Mesendoderm (in vitro differentiated cells): Measurements from ENCODE around the gene SCN2B.

ENCODE experiments used
- DNase-seq: peaks from one replicate; pipeline ENCODE4 v3.0.0; 2013
- H2AK5ac ChIP-seq: 2 replicates; pipeline ENCODE4 v1.6.1; 2013; ENCODE audit warnings: low read length, inconsistent platforms
- H2BK120ac ChIP-seq: 2 replicates; pipeline ENCODE4 v1.6.1; 2013; ENCODE audit warnings: low read depth, mild to moderate bottlenecking, low read length, moderate library complexity, mixed read lengths
- H2BK15ac ChIP-seq: replicated peaks from 2 replicates; pipeline ENCODE4 v1.6.1; 2013; ENCODE audit warnings: low read depth, mild to moderate bottlenecking, moderate library complexity
- H2BK5ac ChIP-seq: 2 replicates; pipeline ENCODE4 v1.6.1; 2013; ENCODE audit warnings: low read length, inconsistent platforms
- H3K18ac ChIP-seq: 2 replicates; pipeline ENCODE4 v1.6.1; 2013; ENCODE audit warnings: mild to moderate bottlenecking, low read length, mixed read lengths
- H3K23ac ChIP-seq: one replicate; pipeline ENCODE4 v1.6.1; 2013; ENCODE audit warnings: low read length
- H3K27ac ChIP-seq: 2 replicates; pipeline ENCODE4 v1.5.1; 2013; ENCODE audit warnings: low read depth, mild to moderate bottlenecking, inconsistent platforms, low read length, moderate library complexity
- H3K27me3 ChIP-seq: 2 replicates; pipeline ENCODE4 v1.6.1; 2013; ENCODE audit warnings: low read length, control low read depth, mild to moderate bottlenecking, inconsistent platforms; ENCODE audit not compliant: insufficient read depth, poor library complexity
- H3K36me3 ChIP-seq: 2 replicates; pipeline ENCODE4 v1.6.1; 2013; ENCODE audit warnings: low read length, inconsistent platforms; ENCODE audit not compliant: control insufficient read depth, insufficient read depth
- H3K4ac ChIP-seq: one replicate; pipeline ENCODE4 v1.6.1; 2013; ENCODE audit warnings: low read depth, mild to moderate bottlenecking, low read length, moderate library complexity
- H3K4me1 ChIP-seq: 2 replicates; pipeline ENCODE4 v1.6.1; 2013; ENCODE audit warnings: low read depth, low read length, inconsistent platforms; ENCODE audit not compliant: control insufficient read depth
- H3K4me2 ChIP-seq: 2 replicates; pipeline ENCODE4 v1.6.1; 2013; ENCODE audit warnings: low read length
- H3K4me3 ChIP-seq: 2 replicates; pipeline ENCODE4 v1.5.1; 2013; ENCODE audit warnings: mild to moderate bottlenecking, low read length
- H3K56ac ChIP-seq: one replicate; pipeline ENCODE4 v1.6.1; 2013; ENCODE audit warnings: low read length
- H3K79me1 ChIP-seq: 2 replicates; pipeline ENCODE4 v1.6.1; 2013; ENCODE audit warnings: low read length, inconsistent platforms
- H3K79me2 ChIP-seq: 2 replicates; pipeline ENCODE4 v1.6.1; 2013; ENCODE audit warnings: mild to moderate bottlenecking, low read length; ENCODE audit not compliant: control insufficient read depth, insufficient read depth
- H3K9ac ChIP-seq: 2 replicates; pipeline ENCODE4 v1.6.1; 2013; ENCODE audit warnings: low read length, inconsistent platforms
- H4K5ac ChIP-seq: one replicate; pipeline ENCODE4 v1.6.1; 2013; ENCODE audit warnings: low read length
- H4K8ac ChIP-seq: one replicate; pipeline ENCODE4 v1.6.1; 2013; ENCODE audit warnings: low read depth, mild to moderate bottlenecking, control low read depth, low read length, moderate library complexity
- WGBS: extraction: QIAGEN DNeasy Blood & Tissue Kit; methylation state at CpG from one replicate; pipeline ENCODE4 v1.1.7; 2013; ENCODE audit warnings: low lambda C conversion rate, missing lambda C conversion rate; ENCODE audit not compliant: insufficient coverage; ENCODE audit errors: extremely low coverage; 5-methylcytosine and 5-hydroxymethylcytosine counted together

Gene SCN2B

GRCh38 chr11:118132385-118133151, 43.9 kb downstream of the SCN2B start:
- no CpG with 5 or more reads among the region's 15 CpGs for WGBS
- H3K56ac ChIP-seq, result no peak overlapping the region

DNA sequence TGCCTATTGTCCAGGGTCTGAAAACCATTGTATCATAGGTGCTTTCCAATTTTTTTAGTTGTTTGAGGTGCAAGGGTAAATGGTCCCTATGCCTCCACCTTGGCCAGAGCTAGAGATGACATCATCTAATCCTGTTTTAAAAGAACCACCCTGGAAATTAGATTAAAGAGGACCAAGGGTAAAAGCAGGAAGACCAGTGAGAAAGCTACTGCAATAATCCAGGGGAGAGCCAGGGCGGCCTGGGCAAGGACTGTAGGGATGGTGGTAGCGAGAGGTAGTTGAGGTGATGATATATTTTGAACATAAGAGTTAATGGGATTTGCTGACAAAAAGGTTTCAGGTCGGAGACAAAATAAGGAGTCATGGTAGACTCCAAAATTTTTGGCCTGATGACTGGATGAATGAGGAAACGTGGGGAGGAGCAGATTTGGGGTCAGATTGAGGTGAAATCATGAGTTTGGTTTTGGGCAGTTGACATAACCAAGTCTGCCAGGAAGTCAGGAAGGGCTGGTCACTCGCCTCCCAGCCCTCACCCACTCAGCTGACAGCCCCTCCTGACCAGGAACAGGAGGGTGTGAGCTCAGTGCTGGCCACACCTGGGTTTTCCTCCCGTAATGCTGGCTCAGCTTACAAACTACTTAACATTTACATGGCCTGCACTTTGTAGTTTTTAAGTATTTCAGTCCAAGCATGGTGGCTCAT, 46.8 kb downstream of the SCN2B start:
- H3K4me1 ChIP-seq, result no peaks in the 10 kb centered on the region
- no peak for DNase-seq
- no peaks in the 10 kb centered on the region for H3K36me3 ChIP-seq
- H3K27me3 ChIP-seq, result no peaks in the 10 kb centered on the region
- H4K8ac ChIP-seq, result no peak overlapping the region
- no peak overlapping the region for H3K23ac ChIP-seq
- H3K18ac ChIP-seq, result no peak overlapping the region
- no peaks in the 10 kb centered on the region for H3K79me2 ChIP-seq
- no peak overlapping the region for H3K27ac ChIP-seq
- no peak overlapping the region for H2BK5ac ChIP-seq
- H3K79me1 ChIP-seq, result no peaks in the 10 kb centered on the region
- H2BK15ac ChIP-seq, result no peak overlapping the region
- no peak overlapping the region for H2BK120ac ChIP-seq
- 100% methylated on average over 1 of the region's 6 CpGs for WGBS
- no peak overlapping the region for H4K5ac ChIP-seq
- no peak overlapping the region for H3K9ac ChIP-seq
- no peak overlapping the region for H3K4me2 ChIP-seq
- H2AK5ac ChIP-seq, result no peak overlapping the region
- no peak overlapping the region for H3K4ac ChIP-seq
- no peak overlapping the region for H3K56ac ChIP-seq
- H3K4me3 ChIP-seq, result no peak overlapping the region

More at GRCh38 chr11:118132385-118133151, 43.9 kb downstream of the SCN2B start:
- Histone ChIP-seq H3K4ac (no peak overlapping the region), H3K36me3 (no peaks in the 10 kb centered on the region), H4K5ac (no peak overlapping the region), H3K4me2 (no peak overlapping the region), H2BK120ac (no peak overlapping the region), H4K8ac (no peak overlapping the region), H3K9ac (no peak overlapping the region), H3K79me2 (no peaks in the 10 kb centered on the region), H3K18ac (no peak overlapping the region), H3K23ac (no peak overlapping the region), H3K79me1 (no peaks in the 10 kb centered on the region), H3K27me3 (no peaks in the 10 kb centered on the region), H3K4me1 (no peaks in the 10 kb centered on the region), H3K27ac (no peak overlapping the region), H3K4me3 (no peak overlapping the region), H2BK5ac (no peak overlapping the region), H2BK15ac (no peak overlapping the region), H2AK5ac (no peak overlapping the region)
- DNase-seq, result no peak

GRCh38 chr11:118128721-118129470, 47.5 kb downstream of the SCN2B start:
- Histone ChIP-seq H2BK15ac (no peak overlapping the region), H3K18ac (no peak overlapping the region), H3K56ac (no peak overlapping the region), H2BK5ac (no peak overlapping the region), H4K5ac (no peak overlapping the region), H3K79me2 (no peaks in the 10 kb centered on the region), H3K23ac (no peak overlapping the region), H3K9ac (no peak overlapping the region), H3K4ac (no peak overlapping the region), H3K27me3 (no peaks in the 10 kb centered on the region), H2BK120ac (no peak overlapping the region), H3K4me1 (no peaks in the 10 kb centered on the region), H2AK5ac (no peak overlapping the region), H3K4me2 (no peak overlapping the region), H3K4me3 (no peak overlapping the region), H4K8ac (no peak overlapping the region), H3K27ac (no peak overlapping the region), H3K79me1 (no peaks in the 10 kb centered on the region), H3K36me3 (no peaks in the 10 kb centered on the region)
- no peak for DNase-seq
- no CpG with 5 or more reads among the region's 11 CpGs for WGBS

GRCh38 chr11:118128310-118128709, 48.1 kb downstream of the SCN2B start:
- no peak overlapping the region for H3K4me3 ChIP-seq
- H3K56ac ChIP-seq, result no peak overlapping the region
- no peaks in the 10 kb centered on the region for H3K27me3 ChIP-seq
- H3K23ac ChIP-seq, result no peak overlapping the region
- no peak overlapping the region for H2BK120ac ChIP-seq
- no peaks in the 10 kb centered on the region for H3K4me1 ChIP-seq
- no peak overlapping the region for H3K27ac ChIP-seq
- H2BK5ac ChIP-seq, result no peak overlapping the region
- H4K5ac ChIP-seq, result no peak overlapping the region
- H2BK15ac ChIP-seq, result no peak overlapping the region
- H2AK5ac ChIP-seq, result no peak overlapping the region
- no peak for DNase-seq
- no peak overlapping the region for H3K18ac ChIP-seq
- H3K9ac ChIP-seq, result no peak overlapping the region
- no peak overlapping the region for H4K8ac ChIP-seq
- H3K36me3 ChIP-seq, result no peaks in the 10 kb centered on the region
- WGBS, result no CpG with 5 or more reads among the region's 4 CpGs
- H3K4me2 ChIP-seq, result no peak overlapping the region
- H3K79me1 ChIP-seq, result no peaks in the 10 kb centered on the region
- no peak overlapping the region for H3K4ac ChIP-seq
- H3K79me2 ChIP-seq, result no peaks in the 10 kb centered on the region

- H3K18ac ChIP-seq, result no peak overlapping the region
- no peak overlapping the region for H2AK5ac ChIP-seq
- no peaks in the 10 kb centered on the region for H3K4me1 ChIP-seq
- H3K79me2 ChIP-seq, result no peaks in the 10 kb centered on the region
- H2BK5ac ChIP-seq, result no peak overlapping the region
- H3K4me3 ChIP-seq, result no peak overlapping the region
- no peak overlapping the region for H3K4ac ChIP-seq
- no peak overlapping the region for H4K5ac ChIP-seq
- no peak overlapping the region for H4K8ac ChIP-seq
- H3K36me3 ChIP-seq, result no peaks in the 10 kb centered on the region
- H2BK120ac ChIP-seq, result no peak overlapping the region
- no peak overlapping the region for H3K9ac ChIP-seq
- H3K27me3 ChIP-seq, result no peaks in the 10 kb centered on the region
- H2BK15ac ChIP-seq, result no peak overlapping the region
- peak; percentile 52 for DNase-seq
- H3K4me2 ChIP-seq, result no peak overlapping the region
- H3K56ac ChIP-seq, result no peak overlapping the region
- no peak overlapping the region for H3K23ac ChIP-seq
- no peaks in the 10 kb centered on the region for H3K79me1 ChIP-seq
- WGBS, result no CpG with 5 or more reads among the region's 7 CpGs
- H3K27ac ChIP-seq, result no peak overlapping the region
Measured at GRCh38 chr11:118126082-118126838, 50.2 kb downstream of the SCN2B start.
